GM10847 (cell line): ENCODE measurements around the gene GEN1.

ENCODE experiments used
- POLR2A ChIP-seq: IDR thresholded peaks from 2 replicates; pipeline ENCODE4 v1.6.1; 2011; ENCODE audit not compliant: insufficient read length; ENCODE audit errors: extremely low read depth

Gene GEN1, protein sequence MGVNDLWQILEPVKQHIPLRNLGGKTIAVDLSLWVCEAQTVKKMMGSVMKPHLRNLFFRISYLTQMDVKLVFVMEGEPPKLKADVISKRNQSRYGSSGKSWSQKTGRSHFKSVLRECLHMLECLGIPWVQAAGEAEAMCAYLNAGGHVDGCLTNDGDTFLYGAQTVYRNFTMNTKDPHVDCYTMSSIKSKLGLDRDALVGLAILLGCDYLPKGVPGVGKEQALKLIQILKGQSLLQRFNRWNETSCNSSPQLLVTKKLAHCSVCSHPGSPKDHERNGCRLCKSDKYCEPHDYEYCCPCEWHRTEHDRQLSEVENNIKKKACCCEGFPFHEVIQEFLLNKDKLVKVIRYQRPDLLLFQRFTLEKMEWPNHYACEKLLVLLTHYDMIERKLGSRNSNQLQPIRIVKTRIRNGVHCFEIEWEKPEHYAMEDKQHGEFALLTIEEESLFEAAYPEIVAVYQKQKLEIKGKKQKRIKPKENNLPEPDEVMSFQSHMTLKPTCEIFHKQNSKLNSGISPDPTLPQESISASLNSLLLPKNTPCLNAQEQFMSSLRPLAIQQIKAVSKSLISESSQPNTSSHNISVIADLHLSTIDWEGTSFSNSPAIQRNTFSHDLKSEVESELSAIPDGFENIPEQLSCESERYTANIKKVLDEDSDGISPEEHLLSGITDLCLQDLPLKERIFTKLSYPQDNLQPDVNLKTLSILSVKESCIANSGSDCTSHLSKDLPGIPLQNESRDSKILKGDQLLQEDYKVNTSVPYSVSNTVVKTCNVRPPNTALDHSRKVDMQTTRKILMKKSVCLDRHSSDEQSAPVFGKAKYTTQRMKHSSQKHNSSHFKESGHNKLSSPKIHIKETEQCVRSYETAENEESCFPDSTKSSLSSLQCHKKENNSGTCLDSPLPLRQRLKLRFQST

DNA sequence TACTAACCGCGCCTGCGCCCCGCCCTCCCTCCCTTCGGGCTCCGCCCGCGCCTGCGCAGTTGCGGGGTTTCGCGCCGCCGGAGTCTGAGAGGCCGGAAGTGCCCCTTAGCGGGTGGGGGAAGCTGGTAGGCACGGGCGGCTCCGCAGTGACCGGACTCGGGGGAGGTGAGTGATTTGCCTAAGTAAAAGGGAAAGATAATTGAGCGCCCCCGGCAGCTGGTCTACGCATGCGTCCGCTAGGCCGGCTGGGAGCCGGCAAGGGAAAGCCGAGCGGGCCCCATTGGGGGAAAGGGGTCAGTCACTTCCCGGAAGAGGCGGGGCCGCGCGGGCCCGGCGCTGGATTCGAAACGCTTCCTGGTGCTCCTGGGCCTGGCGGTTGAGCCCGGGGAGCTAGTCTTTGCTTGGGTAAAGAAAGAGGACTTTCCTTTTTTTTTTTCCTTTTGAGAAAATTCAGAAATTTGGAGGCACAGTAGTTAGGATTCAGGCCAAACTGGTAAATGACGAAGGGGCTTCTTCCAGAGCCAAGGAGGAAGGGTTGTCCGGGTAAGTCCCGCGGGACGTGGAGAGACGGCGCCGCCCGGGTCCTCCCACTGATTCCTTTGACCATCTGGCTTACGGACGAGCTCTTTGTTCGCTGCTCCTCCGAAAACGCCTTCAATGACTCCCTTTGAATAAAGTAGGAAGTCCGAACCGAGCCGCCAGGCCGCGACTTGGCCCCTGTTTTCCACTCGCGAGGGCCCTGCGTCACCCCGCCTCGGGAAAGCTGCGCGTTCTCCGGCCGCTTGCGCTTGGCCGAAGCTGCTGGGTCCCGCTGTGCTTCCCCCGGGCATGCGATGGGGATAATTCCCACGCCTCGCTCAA, at the start of gene GEN1, which contains the start of gene SMC6:
Gene GEN1 (plus strand): TSS at position 336 of the 861 bp plus-strand sequence. CDS start 5,806 bp downstream, outside the sequence.
Gene SMC6 (minus strand): TSS at position 8 of the 861 bp plus-strand sequence. CDS start 7,864 bp downstream, outside the sequence.
- TF ChIP-seq POLR2A = peak; percentile 28

DNA sequence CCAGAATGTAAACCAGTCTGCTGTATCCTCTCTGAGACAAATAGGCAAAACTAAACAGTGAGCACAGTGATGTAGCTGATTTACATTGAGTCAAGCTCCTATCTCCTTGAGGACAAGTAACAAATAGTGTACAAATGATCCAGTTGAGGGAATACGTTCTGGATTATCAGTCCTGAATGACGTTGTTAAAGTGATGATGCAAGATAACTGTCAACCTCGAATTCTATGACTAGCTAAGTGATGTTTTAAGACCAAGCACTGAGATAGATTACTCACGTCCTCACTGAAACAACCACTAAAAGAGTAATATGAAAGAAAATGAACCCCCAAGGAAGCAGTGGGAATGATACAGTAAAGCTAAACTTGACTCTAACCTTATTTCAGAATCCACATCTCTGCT, 47.1 kb upstream of the GEN1 start:
- TF ChIP-seq POLR2A = no peak

DNA sequence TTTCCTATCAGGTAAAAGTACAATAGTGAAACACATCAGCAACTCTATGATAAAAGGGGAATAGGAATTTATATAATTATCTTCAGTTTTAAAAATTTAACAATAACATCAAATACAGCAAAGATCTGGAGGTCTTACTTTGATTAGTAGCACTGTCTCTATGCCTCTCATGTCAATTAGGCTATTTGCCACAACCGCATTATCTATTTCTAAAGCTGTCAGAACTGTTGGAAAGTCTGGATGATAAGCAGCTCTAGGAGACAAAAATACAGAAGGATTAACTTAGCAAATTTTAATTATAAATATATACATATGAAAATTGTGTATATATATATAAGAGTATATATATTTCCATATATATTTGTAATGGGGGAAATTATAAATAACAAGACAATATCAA, 45.4 kb upstream of the GEN1 start:
- TF ChIP-seq POLR2A = no peak

DNA sequence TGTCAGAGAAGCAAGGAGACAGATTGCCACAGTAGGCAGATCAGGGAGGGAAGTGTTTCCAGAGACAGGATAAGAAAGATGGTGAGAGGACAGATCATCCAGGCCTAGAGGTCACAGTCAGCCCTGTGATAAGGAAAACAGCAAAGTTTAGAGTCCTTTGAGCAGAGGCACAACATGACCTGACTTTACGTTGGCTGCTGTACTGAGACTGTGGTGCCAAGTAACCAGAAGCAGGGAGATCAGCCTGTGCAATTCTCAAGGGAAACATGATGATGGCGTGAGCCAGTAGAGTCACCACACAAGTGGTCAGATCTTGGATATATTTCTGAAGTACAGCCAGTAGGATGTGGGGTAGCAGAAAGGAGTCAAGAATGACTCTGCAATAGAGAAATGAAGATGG, 44.0 kb upstream of the GEN1 start:
- TF ChIP-seq POLR2A = no peak

DNA sequence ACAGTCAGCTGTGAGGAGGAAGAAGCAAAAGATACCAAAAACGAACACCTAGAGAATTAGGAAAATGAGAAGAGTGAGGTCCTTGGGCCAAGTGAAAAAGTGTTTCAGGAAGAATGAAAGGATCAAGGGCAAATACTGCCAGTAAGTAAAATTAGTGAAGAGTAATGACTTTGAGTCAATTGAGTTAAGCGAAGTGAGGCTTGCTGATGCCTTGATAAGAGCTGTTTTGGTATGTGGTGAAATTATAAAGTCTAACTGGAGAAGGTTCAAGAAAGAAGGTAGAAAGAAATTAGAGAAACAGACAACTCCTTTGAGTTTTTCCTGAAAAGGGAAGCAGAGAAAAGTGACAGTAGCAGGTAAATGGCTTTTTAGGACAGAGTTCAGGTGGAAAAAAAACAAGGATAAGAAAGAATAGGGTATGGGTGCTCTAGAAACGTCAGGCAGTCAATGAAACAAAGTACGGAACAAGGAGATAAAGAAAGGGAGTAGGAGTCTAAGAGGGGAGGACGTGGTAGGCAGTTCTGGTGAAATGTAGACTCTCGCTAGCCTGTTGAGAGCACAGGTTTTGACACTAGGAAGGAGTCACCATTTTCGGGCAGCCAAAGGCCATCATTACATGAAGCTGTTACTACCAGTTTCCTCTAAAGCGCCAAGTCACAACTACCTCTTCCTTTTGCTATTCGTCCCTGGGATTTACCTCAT, 43.2 kb upstream of the GEN1 start:
- TF ChIP-seq POLR2A = no peak

DNA sequence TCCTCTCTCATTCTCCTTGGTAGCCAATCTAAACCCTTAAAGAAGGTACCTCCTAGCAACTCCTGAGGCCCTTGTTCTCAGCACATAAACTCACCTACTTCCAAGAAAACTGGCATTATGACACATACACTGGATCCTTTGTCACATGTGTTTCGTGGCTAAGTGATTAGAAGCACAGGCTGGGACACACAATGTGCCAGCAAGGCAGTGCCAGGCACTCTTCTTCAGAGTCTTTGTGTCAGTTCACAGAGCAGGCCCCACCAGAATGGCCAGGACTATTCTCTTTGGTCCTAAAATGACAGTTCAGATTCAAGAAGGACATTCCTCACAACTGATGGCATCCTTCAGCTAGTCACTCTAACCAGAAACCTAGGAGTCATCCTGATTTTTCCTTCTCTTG, 40.6 kb upstream of the GEN1 start:
- no peak for TF ChIP-seq POLR2A

DNA sequence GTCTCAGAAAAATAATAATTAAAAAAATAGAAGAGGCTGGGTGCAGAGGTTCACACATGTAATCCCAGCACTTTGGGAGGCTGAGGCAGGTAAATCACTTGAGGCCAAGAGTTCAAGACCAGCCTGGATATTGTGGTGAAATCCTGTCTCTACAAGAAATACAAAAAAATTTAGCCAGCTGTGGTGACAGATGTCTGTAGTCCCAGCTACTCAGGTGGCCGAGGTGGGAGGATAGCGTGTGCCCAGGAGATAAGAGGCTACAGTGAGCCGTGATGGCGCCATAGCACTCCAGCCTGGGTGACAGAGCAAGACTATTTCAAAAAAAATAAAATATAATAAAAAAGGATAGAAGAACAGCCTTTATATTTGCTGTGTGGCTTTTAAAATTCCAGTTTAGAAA, 36.3 kb upstream of the GEN1 start:
- no peak for TF ChIP-seq POLR2A

DNA sequence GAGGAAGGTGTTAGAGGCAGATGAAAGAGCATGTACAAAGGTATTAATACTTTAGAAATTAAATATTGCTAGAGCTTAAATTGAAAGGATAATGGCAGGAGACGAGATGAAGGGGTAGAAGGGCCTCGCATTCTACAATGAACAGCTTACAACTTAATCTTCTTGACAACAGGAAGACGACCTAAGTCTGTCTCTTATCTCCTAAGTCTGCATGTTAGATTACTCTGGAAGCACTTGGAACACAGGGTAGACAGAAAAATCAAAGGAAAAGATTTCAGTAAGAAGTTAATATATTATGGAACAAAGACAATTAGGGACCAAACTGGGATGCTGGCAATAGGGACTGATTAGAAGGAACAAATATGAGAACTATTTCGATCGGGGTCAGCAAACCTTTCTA, 35.2 kb upstream of the GEN1 start:
- TF ChIP-seq POLR2A = no peak

DNA sequence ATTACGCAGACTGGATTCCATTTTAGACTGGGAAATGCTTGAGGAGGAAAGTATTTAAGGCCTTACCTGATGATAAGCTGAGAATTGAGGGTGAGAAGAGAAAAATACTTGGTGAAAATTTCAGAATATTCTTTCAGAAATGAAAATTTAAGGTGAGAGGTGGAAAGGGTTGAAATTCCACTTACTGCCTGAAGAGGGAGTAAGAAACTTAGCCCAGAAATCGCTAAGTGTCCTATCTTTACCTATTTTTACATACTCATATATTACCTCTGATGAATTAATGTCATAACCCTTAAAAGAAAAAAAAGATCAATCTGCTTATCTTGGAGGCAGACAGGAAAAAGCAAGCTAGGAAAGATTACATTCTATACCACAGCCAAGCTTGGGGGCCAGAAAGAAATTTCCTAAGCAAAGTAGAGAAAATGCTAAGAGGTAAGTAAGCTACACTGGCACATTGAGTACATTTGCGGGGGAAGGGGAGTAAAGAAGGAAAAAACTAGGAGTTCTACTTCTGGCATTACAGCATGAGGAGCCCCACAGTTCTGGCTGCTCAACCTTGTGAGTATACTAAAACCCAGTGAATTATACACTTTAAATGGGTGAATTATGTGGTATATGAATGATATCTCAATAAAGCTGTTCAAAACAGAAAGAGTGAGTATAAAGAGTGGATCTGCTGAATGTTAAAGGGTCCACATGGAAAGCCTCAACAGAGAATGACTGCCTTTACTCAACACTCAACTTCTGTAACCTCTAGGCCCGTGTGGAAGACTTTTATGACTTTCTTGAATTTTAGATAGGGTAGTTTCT, 34.2 kb upstream of the GEN1 start:
- no peak for TF ChIP-seq POLR2A

DNA sequence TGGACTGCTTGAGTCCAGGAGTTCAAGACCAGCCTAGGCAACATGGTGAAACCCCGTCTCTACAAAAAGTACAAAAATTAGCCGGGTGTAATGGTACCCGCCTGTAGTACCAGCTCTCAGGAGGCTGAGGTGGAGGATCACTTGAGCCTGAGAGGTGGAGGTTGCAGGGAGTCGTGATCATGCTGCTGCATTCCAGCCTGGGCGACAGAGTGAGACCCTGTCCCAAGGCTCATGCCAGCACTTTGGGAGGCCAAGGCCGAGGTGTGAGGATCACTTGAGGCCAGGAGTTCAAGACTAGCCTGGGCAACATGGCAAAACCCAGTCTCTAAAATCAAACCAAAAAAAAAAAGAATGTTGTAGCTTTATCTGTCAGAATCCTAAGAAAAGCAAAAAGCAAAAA, 25.7 kb upstream of the GEN1 start:
- TF ChIP-seq POLR2A = no peak

DNA sequence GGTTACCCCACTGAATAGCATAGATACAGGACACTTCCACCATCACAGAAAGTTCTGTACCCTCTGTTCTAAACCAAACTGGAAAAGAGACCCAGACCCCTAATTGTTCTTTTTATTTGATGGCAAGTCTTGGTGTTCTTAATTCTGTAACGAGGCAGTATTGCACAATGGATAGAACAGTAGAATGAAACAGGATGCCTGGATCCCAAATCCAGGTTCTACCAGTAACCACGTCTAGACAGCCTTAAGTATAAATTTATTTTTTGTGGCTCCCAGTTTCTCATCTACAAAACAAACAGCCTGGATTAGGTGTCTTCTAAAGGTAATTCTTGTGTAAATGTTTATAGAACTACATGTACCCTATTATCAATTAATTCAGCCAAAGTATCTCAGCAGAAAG, 24.1 kb upstream of the GEN1 start:
- no peak for TF ChIP-seq POLR2A

DNA sequence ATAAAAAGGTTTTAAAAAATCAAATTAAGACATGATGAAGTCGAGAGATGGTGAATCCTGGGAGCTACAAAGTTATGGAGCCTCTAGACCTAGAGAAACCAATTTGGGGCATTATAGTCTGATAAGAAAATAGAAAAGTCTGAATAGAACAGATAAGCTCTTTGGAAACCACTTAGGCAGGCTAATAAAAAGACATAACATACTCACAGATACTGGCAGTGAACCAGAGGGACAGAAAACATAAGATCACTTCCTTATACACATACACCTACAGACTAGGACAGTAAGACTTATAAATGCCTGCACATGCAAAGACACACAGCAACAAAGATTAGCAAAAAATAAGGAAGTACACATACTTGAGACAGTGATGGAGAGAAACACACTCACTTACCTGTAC, 20.3 kb upstream of the GEN1 start:
- TF ChIP-seq POLR2A = no peak

DNA sequence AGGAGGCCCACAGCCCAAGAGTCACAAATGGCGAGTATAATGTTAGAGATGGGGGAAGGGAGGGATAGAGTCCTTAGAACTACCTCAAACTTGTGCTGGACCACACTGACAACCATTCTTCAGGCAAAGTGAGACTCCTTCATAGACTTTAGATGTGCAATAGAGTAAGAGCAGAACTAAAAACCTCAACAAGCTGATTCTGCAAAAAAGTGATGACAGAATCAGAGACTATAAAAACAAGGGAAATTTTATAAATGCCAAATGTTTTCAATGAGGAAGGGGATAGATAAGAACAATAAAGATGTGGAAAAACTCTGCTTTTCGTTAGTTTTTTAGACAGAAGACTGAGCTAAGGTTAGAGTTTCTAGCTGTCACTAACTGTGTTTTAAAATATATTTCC, 18.1 kb upstream of the GEN1 start:
- TF ChIP-seq POLR2A = no peak

DNA sequence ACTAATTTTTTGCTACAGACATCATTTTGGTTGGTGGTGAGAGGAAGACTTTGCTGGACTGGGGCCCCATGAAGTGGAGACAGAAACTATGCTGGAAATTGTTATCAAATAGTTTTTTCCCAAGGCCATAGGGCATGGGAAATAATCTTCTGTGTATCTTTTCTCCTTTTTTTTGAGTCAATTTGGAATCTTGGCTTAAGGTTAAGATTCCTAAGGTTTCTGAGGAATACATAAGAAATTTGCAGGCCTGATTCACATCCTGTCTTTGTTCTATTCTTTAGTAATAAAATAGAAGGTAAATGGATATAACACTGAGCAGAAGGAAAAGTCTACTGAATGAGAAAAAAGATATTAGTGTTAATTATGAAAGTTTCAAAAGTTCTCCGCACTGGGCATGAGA, 16.9 kb upstream of the GEN1 start:
- TF ChIP-seq POLR2A = no peak
